ENCODE results near the gene SHH. TPM values are rescaled to one million over a fixed set of nuclear protein-coding genes. Genes with fewer than 3 reads are reported as not detected.

Gene SHH
- total RNA-seq, 1 donor from 2014 or later, result 0.16 TPM

DNA sequence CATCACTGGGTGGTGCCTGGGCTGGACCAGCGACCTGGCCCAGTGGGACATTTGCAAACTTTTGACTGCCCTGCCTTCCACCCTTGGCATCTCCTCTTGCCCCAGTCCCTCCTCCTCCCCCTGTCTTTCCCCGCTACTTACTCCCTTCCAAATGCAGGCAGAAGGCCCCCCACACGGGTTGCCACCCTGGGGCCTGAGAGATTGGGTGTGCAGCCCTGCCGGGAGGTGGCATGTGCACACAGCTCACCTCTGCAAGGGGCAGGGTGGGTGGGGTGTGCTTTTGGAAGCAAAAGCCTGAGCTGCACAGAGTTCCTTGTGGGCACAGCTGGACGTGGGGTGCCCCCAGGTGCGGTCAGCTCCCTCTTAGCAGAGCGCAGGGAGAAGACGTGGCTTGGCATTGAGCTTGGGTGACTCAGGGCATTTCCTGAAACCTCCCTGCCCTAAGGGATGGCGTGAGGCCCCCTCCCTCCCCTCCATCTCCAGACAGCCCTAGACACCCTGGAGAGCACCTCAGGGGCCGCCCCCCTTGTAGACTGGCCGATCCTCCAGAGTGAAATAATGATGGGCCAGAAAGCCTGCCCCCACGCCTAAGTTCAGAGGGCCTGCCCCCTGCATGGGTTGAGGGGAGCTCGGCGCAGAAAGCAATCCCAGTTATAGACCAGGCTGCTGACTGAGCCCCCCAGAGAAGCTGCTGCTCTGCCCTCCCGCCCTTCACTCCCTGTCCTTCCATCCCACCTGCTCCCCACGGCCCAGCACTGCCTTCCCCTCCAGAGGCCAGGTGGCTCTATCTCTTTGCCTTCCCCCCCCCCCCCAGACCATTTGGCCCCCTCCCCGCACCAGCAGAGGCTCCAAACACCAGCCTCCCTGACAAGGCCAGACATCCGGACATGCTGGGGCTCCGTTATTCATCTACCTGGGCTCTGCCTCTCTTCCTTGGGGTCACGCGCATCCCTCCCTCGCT is 2.3 kb upstream of the SHH start:
- H3K27me3 ChIP-seq (ENCODE audit: insufficient read depth, low read length), result peaks cover 52% of the 10 kb centered on the region
- no peaks in the 10 kb centered on the region for H3K36me3 ChIP-seq (ENCODE audit: insufficient read depth, low read length)
- peaks cover 63% of the 10 kb centered on the region for H3K27me3 Mint-ChIP-seq (ENCODE audit: low read depth, unreplicated experiment)
- H3K36me3 Mint-ChIP-seq (ENCODE audit: low read depth, unreplicated experiment), result peaks cover 3% of the 10 kb centered on the region
- no peaks in the 10 kb centered on the region for H3K9me3 Mint-ChIP-seq (ENCODE audit: unreplicated experiment)
- H3K4me1 ChIP-seq (ENCODE audit: insufficient read depth, low read length), result peaks cover 10% of the 10 kb centered on the region
- peaks cover 11% of the 10 kb centered on the region for H4K20me1 ChIP-seq (ENCODE audit: insufficient read depth, low read length)
- H3K79me2 ChIP-seq (ENCODE audit: insufficient read depth, low read length), result no peaks in the 10 kb centered on the region
- H3K4me2 ChIP-seq (ENCODE audit: low read length), result no peak overlapping the region
- no peak overlapping the region for H3K27ac ChIP-seq (ENCODE audit: low read depth, low read length)
- H3K9ac ChIP-seq (ENCODE audit: low read length), result no peak overlapping the region
- no peak overlapping the region for H3K27ac Mint-ChIP-seq (ENCODE audit: unreplicated experiment)
- no peak overlapping the region for H3K4me3 ChIP-seq (ENCODE audit: insufficient read depth, low read depth, low read length)
- peaks cover 3% of the 10 kb centered on the region for H3K9me3 ChIP-seq (ENCODE audit: insufficient read depth, low read depth, low read length)
- TF ChIP-seq EZH2 (IDR thresholded peaks at IDR 0.05; ENCODE audit: insufficient read depth, low read length), result no peak
- TF ChIP-seq, protein P1, sequence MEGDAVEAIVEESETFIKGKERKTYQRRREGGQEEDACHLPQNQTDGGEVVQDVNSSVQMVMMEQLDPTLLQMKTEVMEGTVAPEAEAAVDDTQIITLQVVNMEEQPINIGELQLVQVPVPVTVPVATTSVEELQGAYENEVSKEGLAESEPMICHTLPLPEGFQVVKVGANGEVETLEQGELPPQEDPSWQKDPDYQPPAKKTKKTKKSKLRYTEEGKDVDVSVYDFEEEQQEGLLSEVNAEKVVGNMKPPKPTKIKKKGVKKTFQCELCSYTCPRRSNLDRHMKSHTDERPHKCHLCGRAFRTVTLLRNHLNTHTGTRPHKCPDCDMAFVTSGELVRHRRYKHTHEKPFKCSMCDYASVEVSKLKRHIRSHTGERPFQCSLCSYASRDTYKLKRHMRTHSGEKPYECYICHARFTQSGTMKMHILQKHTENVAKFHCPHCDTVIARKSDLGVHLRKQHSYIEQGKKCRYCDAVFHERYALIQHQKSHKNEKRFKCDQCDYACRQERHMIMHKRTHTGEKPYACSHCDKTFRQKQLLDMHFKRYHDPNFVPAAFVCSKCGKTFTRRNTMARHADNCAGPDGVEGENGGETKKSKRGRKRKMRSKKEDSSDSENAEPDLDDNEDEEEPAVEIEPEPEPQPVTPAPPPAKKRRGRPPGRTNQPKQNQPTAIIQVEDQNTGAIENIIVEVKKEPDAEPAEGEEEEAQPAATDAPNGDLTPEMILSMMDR (IDR thresholded peaks at IDR 0.05; ENCODE audit: insufficient read depth, low read depth, low read length), result no peak
- no peak overlapping the region for H3K4me3 Mint-ChIP-seq (ENCODE audit: unreplicated experiment)
- FAIRE-seq (no peak), DNase-seq (ENCODE audit: low read depth) (no peak)
- peaks cover 9% of the 10 kb centered on the region for H3K4me1 Mint-ChIP-seq (ENCODE audit: low read depth, unreplicated experiment)
- H2AFZ ChIP-seq (ENCODE audit: low read depth, low read length), result no peak overlapping the region

DNA sequence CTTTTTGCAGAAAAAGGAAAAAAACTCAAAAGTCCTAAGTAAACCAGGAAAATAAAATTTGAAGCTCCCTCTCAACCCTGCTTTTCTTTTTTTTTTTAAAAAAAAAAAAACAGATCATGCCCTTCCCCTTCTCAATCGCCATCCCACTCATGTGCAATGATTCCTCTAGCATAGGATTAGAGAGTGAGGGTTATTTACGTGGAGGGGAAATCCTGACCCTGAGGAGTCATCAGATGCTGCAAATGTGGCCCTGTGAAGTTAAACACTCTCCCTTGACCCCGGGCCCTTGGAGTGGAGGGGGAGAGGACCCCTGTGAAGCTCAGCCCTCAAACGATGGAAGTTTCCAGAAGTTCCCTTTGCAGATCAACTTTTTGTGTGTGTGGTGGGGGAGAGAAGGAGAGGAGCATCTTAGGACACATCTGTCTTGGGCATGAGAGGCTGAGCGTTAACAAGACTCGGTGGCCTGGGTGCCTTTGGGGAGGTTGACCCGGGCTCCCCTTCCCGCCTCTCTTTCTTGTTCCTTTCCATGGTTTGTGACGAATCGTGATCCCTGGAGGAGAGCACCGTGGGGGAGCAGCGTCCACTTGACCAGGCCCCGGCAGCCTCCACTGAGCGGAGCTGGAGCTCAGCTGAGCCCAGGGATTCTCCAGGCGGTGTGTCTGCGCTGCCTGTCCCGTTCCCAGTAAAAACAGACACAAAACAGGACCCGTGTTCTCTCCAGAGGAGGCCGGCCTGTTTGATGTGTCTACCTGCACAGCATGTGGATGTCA is 1.5 kb upstream of the SHH start:
- no peak overlapping the region for H2AFZ ChIP-seq (ENCODE audit: low read depth, low read length)
- Mint-ChIP-seq H3K4me1 (ENCODE audit: low read depth, unreplicated experiment) (peaks cover 11% of the 10 kb centered on the region), H3K4me3 (ENCODE audit: unreplicated experiment) (no peak overlapping the region), H3K27ac (ENCODE audit: unreplicated experiment) (no peak overlapping the region), H3K27me3 (ENCODE audit: low read depth, unreplicated experiment) (peaks cover 65% of the 10 kb centered on the region), H3K9me3 (ENCODE audit: unreplicated experiment) (no peaks in the 10 kb centered on the region), H3K36me3 (ENCODE audit: low read depth, unreplicated experiment) (peaks cover 3% of the 10 kb centered on the region)
- H3K27me3 ChIP-seq (ENCODE audit: insufficient read depth, low read length), result peaks cover 58% of the 10 kb centered on the region
- H3K9ac ChIP-seq (ENCODE audit: low read length), result no peak overlapping the region
- H3K4me3 ChIP-seq (ENCODE audit: insufficient read depth, low read depth, low read length), result no peak overlapping the region
- no peaks in the 10 kb centered on the region for H3K36me3 ChIP-seq (ENCODE audit: insufficient read depth, low read length)
- no peaks in the 10 kb centered on the region for H3K79me2 ChIP-seq (ENCODE audit: insufficient read depth, low read length)
- H3K27ac ChIP-seq (ENCODE audit: low read depth, low read length), result no peak overlapping the region
- no peak for DNase-seq (ENCODE audit: low read depth)
- H4K20me1 ChIP-seq (ENCODE audit: insufficient read depth, low read length), result peaks cover 11% of the 10 kb centered on the region
- FAIRE-seq, result no peak
- peaks cover 13% of the 10 kb centered on the region for H3K4me1 ChIP-seq (ENCODE audit: insufficient read depth, low read length)
- H3K9me3 ChIP-seq (ENCODE audit: insufficient read depth, low read depth, low read length), result peaks cover 3% of the 10 kb centered on the region
- no peak overlapping the region for H3K4me2 ChIP-seq (ENCODE audit: low read length)
- no peak for TF ChIP-seq EZH2 (IDR thresholded peaks at IDR 0.05; ENCODE audit: insufficient read depth, low read length)
- TF ChIP-seq, protein P1 (IDR thresholded peaks at IDR 0.05; ENCODE audit: insufficient read depth, low read depth, low read length), result no peak
